CD4-positive, alpha-beta T cell treated with Interleukin-4 for 1 hour (primary cell): ENCODE data around the gene GGT1.
"Not testable (repeated sequence)": the region's sequence is repeated elsewhere in the genome, so short reads cannot be mapped to it uniquely, and the experiment has no call there.

Source experiments
- DNase-seq, 2 donors: peaks; one replicate each; pipeline ENCODE4 v3.0.0-alpha.2; 2020 to 2022

The GGT1 gene

GRCh38 chr22:24599958-24600715 is 2.9 kb upstream of the GGT1 start:
- not testable (repeated sequence) for DNase-seq

- peak in 1 of 2 donors; percentile 50 for DNase-seq
Measured at GRCh38 chr22:24601217-24602104, 1.5 kb upstream of the GGT1 start.

- not testable (repeated sequence) for DNase-seq
Measured at GRCh38 chr22:24602105-24602749, 766 bp upstream of the GGT1 start.

- peak in 1 of 2 donors; percentile 15 for DNase-seq
Measured at GRCh38 chr22:24603770-24604629, 1.0 kb downstream of the GGT1 start.

- DNase-seq = not testable (repeated sequence)
Measured at GRCh38 chr22:24606340-24606739, 3.3 kb downstream of the GGT1 start.

GRCh38 chr22:24607429-24607983 is 4.5 kb downstream of the GGT1 start:
- DNase-seq = peak; percentile 64 to 79

- DNase-seq = not testable (repeated sequence)
Measured at GRCh38 chr22:24608327-24608726, 5.3 kb downstream of the GGT1 start.

GRCh38 chr22:24609888-24610287 is 6.9 kb downstream of the GGT1 start:
- not testable (repeated sequence) for DNase-seq

- not testable (repeated sequence) for DNase-seq
Measured at GRCh38 chr22:24614794-24615193, 11.8 kb downstream of the GGT1 start.

GRCh38 chr22:24621244-24621643 is 18.3 kb downstream of the GGT1 start:
- not testable (repeated sequence) for DNase-seq

- not testable (repeated sequence) for DNase-seq
Measured at GRCh38 chr22:24622596-24622995, 19.6 kb downstream of the GGT1 start.

GRCh38 chr22:24627911-24628310 is 24.9 kb downstream of the GGT1 start:
- not testable (repeated sequence) for DNase-seq

- peak in 1 of 2 donors; percentile 10 for DNase-seq
Measured at GRCh38 chr22:24629069-24629468, 26.1 kb downstream of the GGT1 start.

GRCh38 chr22:24630812-24631427 is 27.9 kb downstream of the GGT1 start:
- DNase-seq = not testable (repeated sequence)

GRCh38 chr22:24631430-24632122 is 28.6 kb downstream of the GGT1 start:
- not testable (repeated sequence) for DNase-seq

- not testable (repeated sequence) for DNase-seq
Measured at GRCh38 chr22:24632642-24633041, 29.6 kb downstream of the GGT1 start.

- DNase-seq = not testable (repeated sequence)
Measured at GRCh38 chr22:24633231-24634023, 30.4 kb downstream of the GGT1 start.

GRCh38 chr22:24634776-24635389 is 31.9 kb downstream of the GGT1 start:
- peak; percentile 16 to 20 for DNase-seq

GRCh38 chr22:24636513-24636912 is 33.5 kb downstream of the GGT1 start:
- DNase-seq = not testable (repeated sequence)
